A172 (cell line): ENCODE results near the gene RAB40C. TPM values are rescaled to one million over a fixed set of nuclear protein-coding genes. Genes with fewer than 3 reads are reported as not detected.
"Not testable (repeated sequence)": the region's sequence is repeated elsewhere in the genome, so short reads cannot be mapped to it uniquely, and the experiment has no call there.

Experiments
- DNase-seq: peaks from one replicate; pipeline ENCODE4 v3.0.0-alpha.2; 2015; ENCODE audit warnings: low spot score
- total RNA-seq: library from RNA; depleted of rRNA; stranded (reverse); fragments of >200 nt; shearing (Covaris generic); gene quantifications from 2 replicates; pipeline ENCODE4 v1.2.3, GENCODE V29; 2014

The RAB40C gene
- total RNA-seq, 1 experiment from 2014 or later, result 16.8 TPM

GRCh38 chr16:590815-591200 lies 942 bp downstream of the RAB40C start:
- DNase-seq, result no peak

GRCh38 chr16:591231-591630 lies 1.4 kb downstream of the RAB40C start:
- no peak for DNase-seq

GRCh38 chr16:591892-592517 lies 2.1 kb downstream of the RAB40C start:
- no peak for DNase-seq

- DNase-seq, result no peak
These were observed 2.8 kb downstream of the RAB40C start for GRCh38 chr16:592518-593306.

- DNase-seq, result no peak
These were observed 3.5 kb downstream of the RAB40C start for GRCh38 chr16:593406-593805.

GRCh38 chr16:593807-594206 lies 3.9 kb downstream of the RAB40C start:
- DNase-seq, result no peak

- no peak for DNase-seq
These were observed 5.2 kb downstream of the RAB40C start for GRCh38 chr16:595094-595528.

- no peak for DNase-seq
These were observed 6.3 kb downstream of the RAB40C start for GRCh38 chr16:595942-596735.

GRCh38 chr16:596736-597060 lies 6.8 kb downstream of the RAB40C start:
- DNase-seq, result no peak

GRCh38 chr16:597655-598054 lies 7.8 kb downstream of the RAB40C start:
- DNase-seq, result not testable (repeated sequence)

- DNase-seq, result no peak
These were observed 9.2 kb downstream of the RAB40C start for GRCh38 chr16:598823-599739.

- no peak for DNase-seq
These were observed 10.9 kb downstream of the RAB40C start for GRCh38 chr16:600781-601180.

GRCh38 chr16:603933-604332 lies 14.1 kb downstream of the RAB40C start:
- no peak for DNase-seq

GRCh38 chr16:606656-607307 lies 16.9 kb downstream of the RAB40C start:
- DNase-seq, result no peak

- no peak for DNase-seq
These were observed 18.2 kb downstream of the RAB40C start for GRCh38 chr16:608019-608418.

- DNase-seq, result no peak
These were observed 19.4 kb downstream of the RAB40C start for GRCh38 chr16:609316-609715.

- no peak for DNase-seq
These were observed 20.1 kb downstream of the RAB40C start for GRCh38 chr16:609984-610383.

- no peak for DNase-seq
These were observed 20.9 kb downstream of the RAB40C start for GRCh38 chr16:610513-611381.

GRCh38 chr16:615122-615521 lies 25.3 kb downstream of the RAB40C start:
- DNase-seq, result no peak
